ENCODE measurements around the gene LAMC1.
A peak's percentile ranks its signal among the peaks of the same experiment; 100 is the strongest.

LAMC1 gene

DNA sequence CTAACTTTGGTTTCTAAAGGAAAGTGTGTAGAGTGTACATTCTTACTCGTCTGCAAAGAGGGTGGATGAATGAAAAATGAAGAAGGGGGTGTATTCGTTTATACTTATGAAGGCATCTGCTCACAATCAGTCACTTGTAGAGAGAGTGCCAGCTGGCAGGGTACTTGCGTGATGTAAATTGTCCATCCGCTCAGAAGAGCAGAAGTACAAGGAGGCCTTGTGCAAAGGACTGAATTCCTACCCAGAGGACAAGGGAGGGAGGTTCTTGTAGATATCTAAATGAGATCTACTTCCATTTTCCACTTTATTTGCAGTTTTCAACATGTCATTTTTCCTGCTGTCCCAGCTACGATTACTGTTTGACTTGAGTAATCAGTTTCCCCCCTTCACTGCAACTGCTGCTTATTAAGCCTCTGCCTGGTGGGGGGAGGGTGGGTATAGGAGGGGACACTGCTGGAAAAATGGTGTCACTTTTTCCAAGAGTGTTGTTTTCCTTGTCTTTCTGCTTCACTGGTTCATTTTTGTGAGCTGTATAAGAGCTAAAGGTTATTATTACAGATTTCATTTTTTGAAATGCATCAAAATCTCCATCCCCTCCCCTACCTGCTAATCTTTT lies 67.3 kb downstream of the LAMC1 start:
- TF ChIP-seq POLR2A (IDR thresholded peaks at IDR 0.05; ENCODE audit: extremely low read depth, insufficient read length) (no peak), CTCF (IDR thresholded peaks at IDR 0.05; ENCODE audit: low read depth, low read length) (no peak), MYC (IDR thresholded peaks at IDR 0.05; ENCODE audit: low read depth, low read length) (no peak)
- TF ChIP-seq, protein P1, sequence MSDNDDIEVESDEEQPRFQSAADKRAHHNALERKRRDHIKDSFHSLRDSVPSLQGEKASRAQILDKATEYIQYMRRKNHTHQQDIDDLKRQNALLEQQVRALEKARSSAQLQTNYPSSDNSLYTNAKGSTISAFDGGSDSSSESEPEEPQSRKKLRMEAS (IDR thresholded peaks at IDR 0.05; ENCODE audit: low read depth, low read length), result no peak
- DNase-seq (ENCODE audit: low read depth), result peak; percentile 17
- H3K4me3 ChIP-seq (ENCODE audit: low read depth, low read length), result no peak overlapping the region

DNA sequence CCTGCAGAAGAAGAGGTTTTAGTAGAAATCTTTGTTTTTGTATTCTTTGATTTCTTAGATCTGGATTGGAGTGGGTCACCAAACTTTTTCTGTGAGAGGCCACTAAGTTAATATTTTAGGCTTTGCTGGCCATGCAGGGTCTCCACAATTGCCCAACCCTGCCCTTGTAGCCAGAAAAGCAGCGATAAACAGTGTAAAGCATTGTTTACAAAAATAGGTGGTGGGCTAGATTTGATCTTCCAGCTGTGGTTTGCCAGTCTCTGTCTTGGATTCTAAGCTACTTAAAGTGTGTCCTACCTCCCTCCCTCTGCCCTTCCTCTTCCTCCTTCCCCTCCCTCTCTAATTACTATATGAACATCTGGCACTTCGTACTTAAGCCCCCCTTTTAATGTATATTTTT lies 68.0 kb downstream of the LAMC1 start:
- H3K4me3 ChIP-seq (ENCODE audit: low read depth, low read length), result no peak overlapping the region
- TF ChIP-seq POLR2A (IDR thresholded peaks at IDR 0.05; ENCODE audit: extremely low read depth, insufficient read length) (no peak), MYC (IDR thresholded peaks at IDR 0.05; ENCODE audit: low read depth, low read length) (no peak), CTCF (IDR thresholded peaks at IDR 0.05; ENCODE audit: low read depth, low read length) (no peak)
- TF ChIP-seq, protein P1 (IDR thresholded peaks at IDR 0.05; ENCODE audit: low read depth, low read length), result no peak
- DNase-seq (ENCODE audit: low read depth), result no peak

GRCh38 chr1:183092350-183092749 lies 69.1 kb downstream of the LAMC1 start:
- no peak for DNase-seq (ENCODE audit: low read depth)
- no peak overlapping the region for H3K4me3 ChIP-seq (ENCODE audit: low read depth, low read length)
- TF ChIP-seq MYC (IDR thresholded peaks at IDR 0.05; ENCODE audit: low read depth, low read length) (no peak), POLR2A (IDR thresholded peaks at IDR 0.05; ENCODE audit: extremely low read depth, insufficient read length) (no peak), CTCF (IDR thresholded peaks at IDR 0.05; ENCODE audit: low read depth, low read length) (no peak)
- TF ChIP-seq, protein P1 (IDR thresholded peaks at IDR 0.05; ENCODE audit: low read depth, low read length), result no peak

GRCh38 chr1:183093066-183093668 lies 69.9 kb downstream of the LAMC1 start:
- no peak for DNase-seq (ENCODE audit: low read depth)
- no peak overlapping the region for H3K4me3 ChIP-seq (ENCODE audit: low read depth, low read length)
- TF ChIP-seq POLR2A (IDR thresholded peaks at IDR 0.05; ENCODE audit: extremely low read depth, insufficient read length), result no peak
- no peak for TF ChIP-seq CTCF (IDR thresholded peaks at IDR 0.05; ENCODE audit: low read depth, low read length)
- TF ChIP-seq MYC (IDR thresholded peaks at IDR 0.05; ENCODE audit: low read depth, low read length), result no peak
- TF ChIP-seq, protein P1 (IDR thresholded peaks at IDR 0.05; ENCODE audit: low read depth, low read length), result no peak

DNA sequence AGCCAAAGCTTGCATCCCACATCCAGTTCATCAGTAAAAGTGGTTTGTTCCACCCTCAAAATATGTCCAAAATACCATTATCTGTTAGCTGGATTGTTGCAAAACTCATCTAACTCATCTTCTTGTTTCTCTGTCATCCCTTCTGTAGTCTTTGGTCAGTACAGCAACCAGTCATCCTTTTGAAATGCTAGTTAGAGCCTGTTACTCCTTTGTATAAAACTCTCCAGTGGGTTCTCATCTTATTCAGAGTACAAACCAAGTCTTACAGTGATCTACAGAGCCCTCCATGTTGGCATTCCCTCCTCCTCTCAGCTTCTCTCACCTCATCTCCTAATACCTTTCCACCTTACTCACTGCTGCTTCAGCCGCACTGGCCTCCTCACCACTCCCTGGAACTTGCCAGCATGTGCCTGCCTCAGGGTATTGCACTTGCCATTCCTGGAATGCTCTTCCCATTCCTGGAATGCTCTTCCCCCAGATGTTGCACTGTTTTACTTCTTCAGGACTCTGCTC lies 70.6 kb downstream of the LAMC1 start:
- H3K4me3 ChIP-seq (ENCODE audit: low read depth, low read length), result no peak overlapping the region
- no peak for TF ChIP-seq MYC (IDR thresholded peaks at IDR 0.05; ENCODE audit: low read depth, low read length)
- TF ChIP-seq POLR2A (IDR thresholded peaks at IDR 0.05; ENCODE audit: extremely low read depth, insufficient read length), result no peak
- TF ChIP-seq, protein P1 (IDR thresholded peaks at IDR 0.05; ENCODE audit: low read depth, low read length), result no peak
- no peak for TF ChIP-seq CTCF (IDR thresholded peaks at IDR 0.05; ENCODE audit: low read depth, low read length)
- DNase-seq (ENCODE audit: low read depth), result no peak
